Glomerular endothelial cell (primary cell): Measurements from ENCODE around the gene SLC43A2. TPM values are rescaled to one million over a fixed set of nuclear protein-coding genes. Genes with fewer than 3 reads are reported as not detected.
"Not testable (repeated sequence)": the region's sequence is repeated elsewhere in the genome, so short reads cannot be mapped to it uniquely, and the experiment has no call there.

ENCODE experiments used
- DNase-seq: peaks from one replicate; pipeline ENCODE4 v3.0.0-alpha.2; 2011; ENCODE audit warnings: low read depth, low spot score; ENCODE audit errors: extremely low read depth
- total RNA-seq: library from RNA; depleted of rRNA; stranded (reverse); fragments of >200 nt; gene quantifications from 2 replicates; pipeline ENCODE4 v1.2.3, GENCODE V29; 2015

Gene SLC43A2
- total RNA-seq, 1 donor from 2014 or later, result 29.5 TPM

GRCh38 chr17:1591474-1592090 is 37.1 kb downstream of the SLC43A2 start:
- no peak for DNase-seq

GRCh38 chr17:1590747-1591473 is 37.7 kb downstream of the SLC43A2 start:
- DNase-seq, result no peak

- DNase-seq, result no peak
Observed at GRCh38 chr17:1590029-1590746, 38.4 kb downstream of the SLC43A2 start.

- no peak for DNase-seq
Observed at GRCh38 chr17:1588821-1589585, 39.6 kb downstream of the SLC43A2 start.

GRCh38 chr17:1584167-1584566 is 44.5 kb downstream of the SLC43A2 start:
- DNase-seq, result no peak

- DNase-seq, result no peak
Observed at GRCh38 chr17:1583556-1583955, 45.1 kb downstream of the SLC43A2 start.

- no peak for DNase-seq
Observed at GRCh38 chr17:1582374-1582773, 46.3 kb downstream of the SLC43A2 start.

GRCh38 chr17:1580979-1581676 is 47.5 kb downstream of the SLC43A2 start:
- DNase-seq, result no peak

- DNase-seq, result no peak
Observed at GRCh38 chr17:1578029-1578428, 50.6 kb downstream of the SLC43A2 start.

GRCh38 chr17:1577583-1578013 is 51.0 kb downstream of the SLC43A2 start:
- no peak for DNase-seq

GRCh38 chr17:1577182-1577581 is 51.5 kb downstream of the SLC43A2 start:
- DNase-seq, result no peak

GRCh38 chr17:1576500-1576899 is 52.1 kb downstream of the SLC43A2 start:
- no peak for DNase-seq

- no peak for DNase-seq
Observed at GRCh38 chr17:1574697-1575471, 53.8 kb downstream of the SLC43A2 start.

GRCh38 chr17:1573932-1574696 is 54.5 kb downstream of the SLC43A2 start:
- no peak for DNase-seq

- DNase-seq, result not testable (repeated sequence)
Observed at GRCh38 chr17:1572646-1573045, 56.0 kb downstream of the SLC43A2 start.

GRCh38 chr17:1571341-1571704 is 57.3 kb downstream of the SLC43A2 start:
- DNase-seq, result no peak

GRCh38 chr17:1568950-1569810 is 59.5 kb downstream of the SLC43A2 start:
- no peak for DNase-seq
